Transverse colon (tissue), 4 donors: Measurements from ENCODE around the gene SPDYE3.
"Not testable (repeated sequence)": the region's sequence is repeated elsewhere in the genome, so short reads cannot be mapped to it uniquely, and the experiment has no call there.

Experiments used
- EP300 ChIP-seq: sonication (generic); formaldehyde crosslinking; IDR thresholded peaks from one replicate; pipeline ENCODE4 v1.6.1; 2017; ENCODE audit warnings: antibody characterized with exemption, low read depth
- POLR2AphosphoS5 ChIP-seq, 3 donors: sonication (generic); formaldehyde crosslinking; IDR thresholded peaks; one replicate each; pipeline ENCODE4 v1.6.1; 2016; ENCODE audit warnings: antibody characterized with exemption in 3 of 3
- TF ChIP-seq, protein P1 (sequence below), 5 experiments: fragments of 200-600 bp in 3 of 5; fragments of 450-650 bp in 2 of 5; sonication (generic) in 3 of 5; IDR thresholded peaks; 1 replicate in 2 of 5; 2 replicates in 3 of 5; pipeline ENCODE4 v1.5.1; 2016 to 2017; ENCODE audit warnings: antibody characterized with exemption in 5 of 5, inconsistent platforms in 3 of 5, mild to moderate bottlenecking in 2 of 5, moderate library complexity in 1 of 5

DNA sequence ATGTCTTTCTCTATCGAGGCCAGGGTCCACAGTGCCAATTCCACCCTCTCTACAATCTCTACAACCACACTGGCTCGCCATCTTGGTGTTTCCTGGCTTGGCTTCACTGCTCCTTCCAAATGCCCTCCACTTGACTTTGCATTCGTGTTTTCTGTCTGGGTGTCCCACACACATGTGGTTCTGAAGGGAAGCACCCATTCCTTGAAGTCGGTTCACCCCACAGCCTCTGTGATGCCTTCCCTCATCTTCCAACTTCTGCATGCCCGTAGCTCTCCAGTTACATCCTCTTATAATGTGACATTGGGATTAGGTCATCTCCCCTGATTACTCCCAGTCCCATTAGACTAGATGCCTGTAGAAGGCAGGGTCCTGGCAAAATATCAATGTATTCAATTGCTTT lies 10.8 kb downstream of the SPDYE3 start:
- not testable (repeated sequence) for TF ChIP-seq POLR2AphosphoS5 (IDR thresholded peaks at IDR 0.05); EP300
- TF ChIP-seq, protein P1, sequence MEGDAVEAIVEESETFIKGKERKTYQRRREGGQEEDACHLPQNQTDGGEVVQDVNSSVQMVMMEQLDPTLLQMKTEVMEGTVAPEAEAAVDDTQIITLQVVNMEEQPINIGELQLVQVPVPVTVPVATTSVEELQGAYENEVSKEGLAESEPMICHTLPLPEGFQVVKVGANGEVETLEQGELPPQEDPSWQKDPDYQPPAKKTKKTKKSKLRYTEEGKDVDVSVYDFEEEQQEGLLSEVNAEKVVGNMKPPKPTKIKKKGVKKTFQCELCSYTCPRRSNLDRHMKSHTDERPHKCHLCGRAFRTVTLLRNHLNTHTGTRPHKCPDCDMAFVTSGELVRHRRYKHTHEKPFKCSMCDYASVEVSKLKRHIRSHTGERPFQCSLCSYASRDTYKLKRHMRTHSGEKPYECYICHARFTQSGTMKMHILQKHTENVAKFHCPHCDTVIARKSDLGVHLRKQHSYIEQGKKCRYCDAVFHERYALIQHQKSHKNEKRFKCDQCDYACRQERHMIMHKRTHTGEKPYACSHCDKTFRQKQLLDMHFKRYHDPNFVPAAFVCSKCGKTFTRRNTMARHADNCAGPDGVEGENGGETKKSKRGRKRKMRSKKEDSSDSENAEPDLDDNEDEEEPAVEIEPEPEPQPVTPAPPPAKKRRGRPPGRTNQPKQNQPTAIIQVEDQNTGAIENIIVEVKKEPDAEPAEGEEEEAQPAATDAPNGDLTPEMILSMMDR (IDR thresholded peaks at IDR 0.05), result not testable (repeated sequence)
